Jurkat, Clone E6-1 (cell line): Measurements from ENCODE around the gene C17orf114.

ENCODE experiments used
- DNase-seq: peaks from one replicate; pipeline ENCODE4 v3.0.0-alpha.2; 2011; ENCODE audit warnings: low read depth, low spot score
- H3K4me3 ChIP-seq: 2 replicates; pipeline ENCODE4 v1.5.1; 2011; ENCODE audit warnings: mild to moderate bottlenecking, low read length, control low read depth, moderate library complexity

C17orf114 gene

GRCh38 chr17:4759776-4760236 is 42.3 kb downstream of the C17orf114 start:
- no peak overlapping the region for H3K4me3 ChIP-seq
- no peak for DNase-seq

GRCh38 chr17:4753392-4753791 is 48.7 kb downstream of the C17orf114 start:
- no peak overlapping the region for H3K4me3 ChIP-seq
- DNase-seq, result no peak

- no peak overlapping the region for H3K4me3 ChIP-seq
- no peak for DNase-seq
Observed at GRCh38 chr17:4751932-4752331, 50.2 kb downstream of the C17orf114 start.
